GM18873 (cell line): ENCODE measurements around the gene SGK1.
"Not testable (repeated sequence)": the region's sequence is repeated elsewhere in the genome, so short reads cannot be mapped to it uniquely, and the experiment has no call there.

Experiments
- ATAC-seq: cut with Tn5 transposase; IDR thresholded peaks from one replicate; pipeline ENCODE4 v1.9.1; 2021; ENCODE audit warnings: mild to moderate bottlenecking, moderate library complexity, moderate number of reproducible peaks; ENCODE audit not compliant: unreplicated experiment, low FRiP score

Gene SGK1

GRCh38 chr6:134256862-134257261 lies 61.0 kb downstream of the SGK1 start:
- no peak for ATAC-seq

- ATAC-seq: not testable (repeated sequence)
Measured at GRCh38 chr6:134255280-134255679, 62.6 kb downstream of the SGK1 start.

- no peak for ATAC-seq
Measured at GRCh38 chr6:134254118-134254517, 63.8 kb downstream of the SGK1 start.

GRCh38 chr6:134253681-134254080 lies 64.2 kb downstream of the SGK1 start:
- ATAC-seq: no peak

- ATAC-seq: no peak
Measured at GRCh38 chr6:134251320-134251719, 66.6 kb downstream of the SGK1 start.

- no peak for ATAC-seq
Measured at GRCh38 chr6:134250776-134251175, 67.1 kb downstream of the SGK1 start.

GRCh38 chr6:134249759-134250602 lies 67.9 kb downstream of the SGK1 start:
- no peak for ATAC-seq

GRCh38 chr6:134249239-134249758 lies 68.6 kb downstream of the SGK1 start:
- ATAC-seq: no peak

GRCh38 chr6:134247844-134248580 lies 69.9 kb downstream of the SGK1 start:
- ATAC-seq: no peak

GRCh38 chr6:134247231-134247833 lies 70.6 kb downstream of the SGK1 start:
- peak; percentile 96 for ATAC-seq

GRCh38 chr6:134245706-134246105 lies 72.2 kb downstream of the SGK1 start:
- ATAC-seq: no peak

- ATAC-seq: no peak
Measured at GRCh38 chr6:134245041-134245440, 72.9 kb downstream of the SGK1 start.

- ATAC-seq: no peak
Measured at GRCh38 chr6:134240665-134241431, 77.1 kb downstream of the SGK1 start.

- no peak for ATAC-seq
Measured at GRCh38 chr6:134238960-134239795, 78.7 kb downstream of the SGK1 start.

GRCh38 chr6:134238006-134238405 lies 79.9 kb downstream of the SGK1 start:
- ATAC-seq: no peak

GRCh38 chr6:134235937-134236751 lies 81.8 kb downstream of the SGK1 start:
- peak; percentile 96 for ATAC-seq

- not testable (repeated sequence) for ATAC-seq
Measured at GRCh38 chr6:134235334-134235733, 82.6 kb downstream of the SGK1 start.

GRCh38 chr6:134233180-134233955 lies 84.5 kb downstream of the SGK1 start:
- no peak for ATAC-seq
